ENCODE measurements around the gene NUDT13. TPM values are rescaled to one million over a fixed set of nuclear protein-coding genes. Genes with fewer than 3 reads are reported as not detected.
A peak's percentile ranks its signal among the peaks of the same experiment; 100 is the strongest.
"Not testable (repeated sequence)": the region's sequence is repeated elsewhere in the genome, so short reads cannot be mapped to it uniquely, and the experiment has no call there.

Gene NUDT13
- total RNA-seq, 1 donor: 1.6 TPM

- no peak for DNase-seq (ENCODE audit: low read depth in 2 of 3, low spot score in 2 of 3)
Observed at GRCh38 chr10:73097305-73097670, 13.0 kb upstream of the NUDT13 start.

DNA sequence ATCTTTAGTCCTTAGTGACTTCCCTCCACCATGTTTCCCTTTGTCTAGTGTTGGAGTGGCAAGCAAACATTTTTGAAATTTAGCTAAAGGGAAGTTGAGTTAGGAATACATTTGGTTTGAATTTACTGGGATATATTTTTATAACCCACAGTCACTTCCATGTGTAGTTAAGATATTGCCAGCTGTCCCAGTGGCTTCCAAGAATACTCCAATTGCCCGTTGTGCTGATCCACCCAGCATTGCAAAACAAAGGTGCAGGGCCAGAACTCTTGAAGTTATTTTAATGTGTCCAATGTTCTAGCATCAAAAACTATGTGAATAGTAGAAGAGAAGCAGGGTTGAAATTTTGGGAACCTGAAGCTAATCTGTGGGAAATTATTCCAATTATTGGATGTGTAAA lies 11.1 kb upstream of the NUDT13 start:
- no peak for DNase-seq (ENCODE audit: low read depth in 2 of 3, low spot score in 2 of 3)

- DNase-seq (ENCODE audit: low read depth in 2 of 3, low spot score in 2 of 3): no peak
Observed at GRCh38 chr10:73106301-73106700, 4.0 kb upstream of the NUDT13 start.

- not testable (repeated sequence) for DNase-seq (ENCODE audit: low read depth in 2 of 3, low spot score in 2 of 3)
Observed at GRCh38 chr10:73109248-73109652, 1.0 kb upstream of the NUDT13 start.

DNA sequence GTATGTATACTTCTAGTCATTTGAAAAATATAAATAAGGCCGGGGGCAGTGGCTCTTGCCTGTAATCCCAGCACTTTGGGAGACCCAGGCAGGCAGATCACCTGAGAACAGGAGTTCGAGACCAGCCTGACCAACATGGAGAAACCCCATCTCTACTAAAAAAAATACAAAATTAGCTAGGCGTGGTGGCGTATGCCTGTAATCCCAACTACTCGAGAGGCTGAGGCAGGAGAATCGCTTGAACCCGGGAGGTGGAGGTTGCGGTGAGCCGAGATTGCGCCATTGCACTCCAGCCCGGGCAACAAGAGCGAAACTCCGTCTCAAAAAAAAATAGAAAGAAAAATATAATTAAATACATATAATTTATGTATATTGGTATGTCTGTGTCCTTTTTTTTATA lies 1.8 kb downstream of the NUDT13 start:
- DNase-seq (ENCODE audit: low read depth in 2 of 3, low spot score in 2 of 3): not testable (repeated sequence)

GRCh38 chr10:73113551-73113950 lies 3.3 kb downstream of the NUDT13 start:
- DNase-seq (ENCODE audit: low read depth in 2 of 3, low spot score in 2 of 3): no peak

DNA sequence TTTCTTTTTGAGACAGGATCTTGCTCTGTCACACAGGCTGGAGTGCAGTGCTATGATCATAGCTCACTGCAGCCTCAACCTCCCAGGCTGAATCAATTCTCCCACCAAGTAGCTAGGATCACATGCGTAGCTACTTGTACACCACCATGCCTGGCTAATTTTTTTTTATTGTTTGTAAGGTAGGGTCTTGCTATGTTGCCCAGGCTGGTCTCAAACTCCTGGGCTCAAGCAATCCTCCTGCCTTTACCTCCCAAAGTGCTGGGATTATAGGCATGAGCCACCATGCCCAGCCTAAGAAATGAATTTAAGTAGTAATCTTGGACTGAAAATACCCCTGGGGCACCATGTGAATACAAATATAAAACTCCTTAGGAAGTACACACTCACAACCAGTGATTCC lies 5.8 kb downstream of the NUDT13 start:
- no peak for DNase-seq (ENCODE audit: low read depth in 2 of 3, low spot score in 2 of 3)

- no peak for DNase-seq (ENCODE audit: low read depth in 2 of 3, low spot score in 2 of 3)
Observed at GRCh38 chr10:73117976-73118743, 7.9 kb downstream of the NUDT13 start.

DNA sequence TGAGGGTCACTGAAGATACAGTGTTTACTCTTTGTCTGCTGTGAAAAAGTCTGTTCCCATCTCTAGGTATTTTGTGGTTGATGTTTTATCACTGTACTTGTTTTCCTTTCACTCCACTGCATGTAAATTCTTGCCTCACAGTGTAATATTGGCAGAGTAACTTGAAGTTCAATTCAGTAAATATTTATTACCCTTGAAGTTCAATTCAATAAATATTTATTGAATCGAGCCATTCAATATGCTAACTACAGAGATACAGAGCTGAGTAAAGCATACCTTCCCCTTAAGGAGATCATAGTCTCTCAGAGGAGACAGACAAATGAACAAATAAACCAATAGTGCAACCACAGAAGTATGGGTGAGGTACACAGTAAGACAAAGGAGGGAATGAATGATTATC lies 9.2 kb downstream of the NUDT13 start:
- DNase-seq (ENCODE audit: low read depth in 2 of 3, low spot score in 2 of 3): no peak

GRCh38 chr10:73119952-73120351 lies 9.7 kb downstream of the NUDT13 start:
- no peak for DNase-seq (ENCODE audit: low read depth in 2 of 3, low spot score in 2 of 3)

DNA sequence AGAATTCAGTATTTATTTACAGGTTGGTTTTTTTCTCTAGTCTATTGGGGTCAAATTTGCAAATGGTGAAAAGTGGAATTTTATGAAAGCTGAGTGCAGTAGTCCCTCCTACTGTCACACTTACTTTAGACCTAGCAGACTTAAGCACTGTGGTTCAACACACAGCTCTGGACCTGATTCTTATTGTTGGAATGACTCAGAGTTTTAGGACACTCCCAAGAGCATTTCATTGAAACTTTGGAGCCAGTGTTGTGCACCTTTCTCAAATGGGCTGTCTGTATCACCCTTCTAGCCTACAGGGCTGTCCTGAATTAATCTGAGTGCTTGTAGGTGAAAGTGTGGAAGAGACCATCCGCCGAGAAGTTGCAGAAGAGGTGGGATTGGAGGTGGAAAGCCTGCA lies 16.1 kb downstream of the NUDT13 start:
- no peak for DNase-seq (ENCODE audit: low read depth in 2 of 3, low spot score in 2 of 3)

DNA sequence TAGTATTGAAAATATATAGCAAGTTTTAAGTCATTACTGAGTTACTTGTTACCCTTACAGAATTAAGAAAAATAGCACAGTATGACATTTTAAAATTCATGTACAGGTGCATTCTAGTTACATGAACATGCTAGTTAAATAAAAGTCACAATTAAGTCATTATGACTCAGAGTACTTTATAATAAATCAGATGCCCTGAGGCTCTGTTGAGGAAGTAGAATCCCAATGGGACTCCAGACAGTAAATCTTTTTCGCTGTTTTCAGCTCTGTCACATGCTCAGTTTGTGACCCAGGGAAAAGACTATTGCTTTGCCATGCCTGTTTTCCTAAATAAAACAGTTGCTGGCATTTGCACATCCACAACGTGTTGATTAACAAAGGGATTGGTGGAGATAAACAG lies 21.0 kb downstream of the NUDT13 start:
- DNase-seq (ENCODE audit: low read depth in 2 of 3, low spot score in 2 of 3): no peak

DNA sequence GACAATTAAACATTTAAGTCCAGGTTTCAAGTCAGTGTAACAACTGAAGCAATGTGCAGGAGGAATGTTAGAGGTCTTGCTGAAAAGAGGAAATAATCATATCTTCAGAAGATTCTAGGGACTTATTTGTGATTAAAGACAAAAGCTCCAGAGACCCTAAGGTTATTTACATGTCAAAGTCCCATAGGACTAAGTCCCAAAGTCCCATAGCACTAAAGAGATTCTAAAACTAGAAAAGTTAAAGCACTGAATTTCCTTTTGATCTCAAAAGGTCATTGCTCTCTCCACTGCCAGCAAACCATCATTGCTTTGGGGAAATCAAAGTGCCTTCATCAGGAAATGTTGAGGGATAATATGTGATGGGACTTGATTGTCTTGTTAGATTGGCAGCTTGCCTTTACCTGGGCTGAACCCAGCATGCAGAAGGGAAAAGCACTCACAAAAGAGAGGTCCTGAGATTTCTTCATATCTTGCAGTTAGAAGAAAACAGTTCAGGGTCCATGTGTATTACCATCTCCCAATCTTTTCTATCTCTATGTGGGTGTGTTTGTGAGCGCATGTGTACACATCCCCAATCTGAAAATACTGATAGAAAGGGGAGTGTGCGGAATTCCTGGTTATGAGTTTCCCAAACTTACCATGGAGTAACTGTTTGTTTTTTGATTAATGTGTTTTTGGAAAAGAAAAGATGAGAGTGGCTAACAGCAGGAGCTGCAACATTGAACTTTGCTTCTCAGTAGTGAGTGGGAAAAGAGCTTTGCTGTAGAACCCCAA lies 21.8 kb downstream of the NUDT13 start:
- DNase-seq (ENCODE audit: low read depth in 2 of 3, low spot score in 2 of 3): no peak

- DNase-seq (ENCODE audit: low read depth in 2 of 3, low spot score in 2 of 3): no peak
Observed at GRCh38 chr10:73134727-73135126, 24.5 kb downstream of the NUDT13 start.

- no peak for DNase-seq (ENCODE audit: low read depth in 2 of 3, low spot score in 2 of 3)
Observed at GRCh38 chr10:73136627-73137026, 26.4 kb downstream of the NUDT13 start.

DNA sequence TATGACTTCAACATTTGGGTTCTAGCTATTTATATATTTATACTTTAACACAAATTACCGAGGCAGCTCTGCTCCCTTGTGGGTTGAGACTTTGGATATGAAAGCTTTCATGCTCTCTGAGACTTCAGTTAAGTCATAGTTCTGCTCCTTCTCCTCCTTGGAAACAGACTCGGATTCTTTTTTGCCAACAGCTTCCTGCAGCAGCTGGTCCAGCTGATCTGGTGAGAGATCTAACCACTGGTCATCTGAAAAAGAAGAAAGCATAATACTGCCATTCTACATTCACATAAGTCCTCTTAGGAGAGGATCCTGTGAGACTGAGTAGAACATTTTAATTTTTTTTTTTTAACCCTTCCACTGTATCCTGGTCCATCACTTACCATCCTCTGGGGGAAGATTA lies 29.0 kb downstream of the NUDT13 start:
- no peak for DNase-seq (ENCODE audit: low read depth in 2 of 3, low spot score in 2 of 3)

DNA sequence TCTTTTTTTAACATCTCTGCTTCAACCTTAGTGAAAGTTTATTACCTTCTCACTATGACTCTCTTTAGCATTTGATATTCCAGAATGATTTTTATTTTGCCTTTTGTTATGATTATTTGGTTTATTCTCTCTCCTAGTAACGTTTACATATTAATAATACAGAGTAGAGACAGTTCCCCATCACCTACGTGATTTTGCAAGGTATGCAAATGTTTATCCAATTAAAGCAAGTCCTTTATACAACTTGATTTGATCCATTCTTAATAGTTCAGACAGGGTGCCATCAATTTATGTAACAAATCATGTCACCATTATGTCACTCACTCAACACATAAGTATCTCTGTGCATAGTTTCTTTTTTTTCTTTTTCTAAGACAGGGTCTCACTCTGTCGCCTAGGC lies 31.3 kb downstream of the NUDT13 start:
- DNase-seq (ENCODE audit: low read depth in 2 of 3, low spot score in 2 of 3): no peak

DNA sequence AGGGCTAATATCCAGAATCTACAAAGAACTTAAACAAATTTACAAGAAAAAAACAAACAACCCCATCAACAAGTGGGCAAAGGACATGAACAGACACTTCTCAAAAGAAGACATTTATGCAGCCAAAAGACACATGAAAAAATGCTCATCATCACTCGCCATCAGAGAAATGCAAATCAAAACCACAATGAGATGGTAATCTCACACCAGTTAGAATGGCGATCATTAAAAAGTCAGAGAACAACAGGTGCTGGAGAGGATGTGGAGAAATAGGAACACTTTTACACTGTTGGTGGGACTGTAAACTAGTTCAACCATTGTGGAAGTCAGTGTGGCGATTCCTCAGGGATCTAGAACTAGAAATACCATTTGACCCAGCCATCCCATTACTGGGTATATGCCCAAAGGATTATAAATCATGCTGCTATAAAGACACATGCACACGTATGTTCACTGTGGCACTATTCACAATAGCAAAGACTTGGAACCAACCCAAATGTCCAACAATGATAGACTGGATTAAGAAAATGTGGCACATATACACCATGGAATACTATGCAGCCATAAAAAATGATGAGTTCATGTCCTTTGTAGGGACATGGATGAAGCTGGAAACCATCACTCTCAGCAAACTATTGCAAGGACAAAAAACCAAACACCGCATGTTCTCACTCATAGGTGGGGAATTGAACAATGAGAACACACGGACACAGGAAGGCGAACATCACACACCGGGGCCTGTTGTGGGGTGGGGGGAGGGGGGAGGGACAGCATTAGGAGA lies 40.6 kb downstream of the NUDT13 start:
- not testable (repeated sequence) for DNase-seq (ENCODE audit: low read depth in 2 of 3, low spot score in 2 of 3)

DNA sequence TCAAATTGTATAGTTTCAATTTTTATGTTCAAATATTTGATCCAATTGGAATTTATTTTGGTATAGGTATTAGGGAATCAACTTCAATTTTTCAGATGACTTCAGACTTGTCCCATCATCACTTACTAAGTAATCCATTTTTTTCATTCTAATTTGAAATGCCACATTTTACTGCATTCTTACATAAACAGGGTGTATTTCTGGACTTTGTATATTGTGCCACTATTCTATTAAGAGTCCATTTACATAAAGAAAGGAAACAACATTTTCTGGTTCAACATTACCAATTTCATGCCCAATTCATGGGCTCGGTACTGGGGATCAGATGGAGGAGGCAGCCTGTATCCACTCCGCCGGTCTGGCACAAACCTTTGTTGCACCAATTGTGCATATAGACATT lies 41.8 kb downstream of the NUDT13 start:
- DNase-seq (ENCODE audit: low read depth in 2 of 3, low spot score in 2 of 3): no peak

DNA sequence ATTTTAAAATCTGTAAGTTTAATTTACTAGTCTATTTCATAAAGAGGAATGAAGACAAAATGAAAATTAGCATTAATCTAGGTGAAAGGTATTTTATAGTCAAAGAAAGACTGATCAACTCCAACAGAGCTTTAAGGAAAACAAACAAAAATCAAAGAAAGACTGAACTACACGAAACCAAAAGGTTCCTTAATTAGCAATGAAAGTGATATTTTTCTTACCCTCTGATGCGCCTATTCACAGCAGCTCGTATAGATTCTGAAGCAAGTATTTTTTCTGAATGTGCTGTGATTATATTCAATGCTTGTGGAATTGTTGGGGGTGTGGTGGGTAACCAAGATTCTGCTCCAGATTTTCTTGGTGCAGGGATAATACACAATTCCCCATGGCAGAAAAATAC lies 45.8 kb downstream of the NUDT13 start:
- no peak for DNase-seq (ENCODE audit: low read depth in 2 of 3, low spot score in 2 of 3)

DNA sequence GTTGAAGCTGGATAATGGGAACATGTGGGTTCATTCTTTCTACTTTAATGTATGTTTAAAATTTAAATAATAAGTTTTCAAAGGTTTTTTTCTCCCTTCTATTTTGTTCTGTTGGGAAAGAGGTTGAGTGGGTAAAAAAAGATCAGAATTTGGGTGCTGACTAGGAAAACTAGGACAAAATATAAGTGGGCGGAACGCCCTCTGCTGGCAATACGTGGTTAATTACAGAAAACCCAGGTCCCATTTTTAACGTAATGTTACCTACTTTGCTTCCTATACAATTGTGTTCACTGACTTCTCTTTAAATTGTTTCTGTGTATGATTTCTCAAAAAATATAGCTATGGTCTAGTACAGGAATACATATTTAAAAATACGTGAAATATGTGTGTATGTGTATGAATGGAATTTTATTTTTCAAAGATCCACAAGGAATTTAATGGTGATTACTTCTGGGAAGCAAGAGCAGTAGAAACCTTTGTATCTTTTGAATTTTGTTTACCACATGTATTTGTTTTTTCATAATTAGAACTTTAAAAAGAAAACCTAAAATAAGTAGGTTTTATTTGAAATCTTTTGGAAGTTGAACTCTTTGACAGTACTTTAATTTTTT lies 48.9 kb downstream of the NUDT13 start:
- peak; percentile 23 to 65 (median 53) for DNase-seq (ENCODE audit: low read depth in 2 of 3, low spot score in 2 of 3)

All from hematopoietic multipotent progenitor cell (in vitro differentiated cells).